SH-SY5Y (cell line): ENCODE measurements around the gene TRIP13.

ENCODE experiments used
- GATA2 ChIP-seq: IDR thresholded peaks from 2 replicates; pipeline ENCODE4 v1.6.1; 2011; ENCODE audit warnings: mild to moderate bottlenecking, low read depth, low read length
- GATA3 ChIP-seq: IDR thresholded peaks from 2 replicates; pipeline ENCODE4 v1.6.1; 2011; ENCODE audit warnings: low read depth, mild to moderate bottlenecking, low read length, moderate library complexity

DNA sequence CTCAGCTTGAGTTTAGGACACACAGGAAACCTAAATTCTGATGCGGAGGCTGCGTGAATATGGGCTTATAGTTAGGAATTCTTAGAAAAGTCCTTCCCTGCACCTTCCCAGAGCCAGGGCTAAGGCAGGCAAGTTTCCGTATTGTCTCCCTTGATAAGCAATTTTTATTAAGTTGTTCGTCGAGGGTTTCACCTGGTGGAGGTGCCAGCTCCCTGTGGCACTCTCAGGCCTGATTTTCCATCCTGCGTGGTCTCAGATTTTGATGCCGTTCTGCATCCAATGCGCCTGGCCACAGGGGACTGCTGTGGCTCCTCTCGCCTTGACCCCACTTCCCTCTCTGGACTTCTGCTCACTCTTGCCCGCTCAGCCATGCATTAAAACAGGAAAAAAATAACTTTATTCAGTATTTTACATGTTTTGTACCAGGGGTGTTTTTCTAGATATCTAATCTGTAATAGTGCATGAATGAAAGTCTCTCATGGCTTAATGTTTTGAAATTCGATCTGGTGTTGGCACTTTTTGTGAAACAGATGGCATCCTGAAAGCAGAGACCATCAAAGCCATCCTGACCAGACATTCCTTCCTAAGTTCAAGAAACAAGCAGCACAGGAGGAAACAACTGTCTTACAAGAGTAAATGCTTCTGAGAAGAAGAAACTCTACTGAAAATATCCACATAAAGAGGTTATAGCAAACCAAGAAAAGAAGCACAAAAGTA is 50.7 kb downstream of the TRIP13 start:
- TF ChIP-seq GATA2, result no peak
- TF ChIP-seq GATA3, result no peak
